Measurements from ENCODE around the gene ADAMTSL3.

Gene ADAMTSL3

DNA sequence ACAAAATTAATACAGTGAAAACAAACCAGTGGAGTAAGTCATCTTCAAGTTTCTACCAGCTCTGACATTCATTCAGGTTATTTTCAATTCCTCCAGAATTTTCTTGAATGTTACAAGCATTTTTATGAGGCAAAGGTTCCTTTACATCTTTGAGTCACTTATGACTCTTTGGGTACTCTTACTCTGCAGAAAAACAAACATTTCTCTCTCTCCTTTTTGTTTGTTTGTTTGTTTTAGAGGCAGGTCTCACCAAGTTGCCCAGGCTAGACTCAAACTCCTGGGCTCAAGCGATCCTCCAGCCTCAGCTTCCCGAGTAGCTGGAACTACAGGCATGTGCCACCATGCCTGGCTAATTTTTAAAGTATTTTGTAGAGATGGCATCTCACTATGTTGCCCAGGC lies 233.5 kb downstream of the ADAMTSL3 start:
- no peak for DNase-seq

DNA sequence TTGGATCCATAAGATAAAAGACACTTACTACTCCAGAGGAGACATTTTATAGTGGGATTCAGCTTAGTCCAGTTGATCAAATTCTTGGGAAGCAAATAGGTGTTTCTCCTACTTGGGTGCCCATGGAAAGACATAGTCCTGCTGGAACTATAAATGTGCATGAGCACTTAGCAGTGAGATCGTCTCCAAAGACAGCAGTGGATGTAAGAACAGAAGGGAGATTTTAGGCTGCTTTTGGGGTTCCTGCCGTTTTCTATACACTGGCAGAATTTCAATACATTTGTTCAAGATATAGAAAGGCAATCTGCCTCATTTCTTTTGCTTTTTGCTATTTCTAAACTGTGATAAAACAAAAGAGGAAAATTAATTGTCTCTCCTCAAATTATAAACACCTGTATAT lies 234.0 kb downstream of the ADAMTSL3 start:
- no peak for DNase-seq

DNA sequence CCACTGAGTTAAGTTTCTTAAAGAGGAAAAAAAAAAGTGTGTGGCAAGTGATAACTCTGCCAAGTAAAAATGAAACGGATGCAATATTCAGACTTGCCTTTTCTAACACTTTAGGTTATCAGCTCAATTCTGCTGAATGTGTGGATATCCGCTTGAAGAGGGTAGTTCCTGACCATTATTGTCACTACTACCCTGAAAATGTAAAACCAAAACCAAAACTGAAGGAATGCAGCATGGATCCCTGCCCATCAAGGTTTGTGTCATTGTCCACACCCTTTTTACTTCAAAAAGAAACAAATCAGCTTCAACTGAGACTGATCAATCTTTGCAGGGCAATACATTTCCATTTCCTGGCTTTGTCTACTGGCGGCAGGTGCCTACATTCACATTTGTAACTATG lies 236.1 kb downstream of the ADAMTSL3 start:
- no peak for DNase-seq

DNA sequence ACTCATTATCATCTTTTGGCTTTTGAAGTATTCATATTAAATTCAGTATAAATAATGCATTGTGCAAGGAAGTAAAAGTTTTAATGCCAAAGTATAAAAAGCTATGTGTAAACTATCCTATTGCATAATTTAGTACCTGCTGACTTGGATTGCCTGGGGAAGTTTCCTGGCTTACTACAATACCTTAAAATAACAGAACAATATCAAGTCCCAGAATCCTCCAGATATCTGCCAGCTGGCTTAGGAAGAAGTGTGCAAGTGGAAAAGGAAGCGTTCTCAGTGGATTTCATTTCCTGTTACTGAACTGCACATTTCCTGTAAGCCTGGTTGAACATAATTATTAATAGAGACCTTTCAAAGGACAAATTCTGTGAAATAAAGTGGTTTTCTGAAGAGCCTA lies 236.7 kb downstream of the ADAMTSL3 start:
- no peak for DNase-seq

DNA sequence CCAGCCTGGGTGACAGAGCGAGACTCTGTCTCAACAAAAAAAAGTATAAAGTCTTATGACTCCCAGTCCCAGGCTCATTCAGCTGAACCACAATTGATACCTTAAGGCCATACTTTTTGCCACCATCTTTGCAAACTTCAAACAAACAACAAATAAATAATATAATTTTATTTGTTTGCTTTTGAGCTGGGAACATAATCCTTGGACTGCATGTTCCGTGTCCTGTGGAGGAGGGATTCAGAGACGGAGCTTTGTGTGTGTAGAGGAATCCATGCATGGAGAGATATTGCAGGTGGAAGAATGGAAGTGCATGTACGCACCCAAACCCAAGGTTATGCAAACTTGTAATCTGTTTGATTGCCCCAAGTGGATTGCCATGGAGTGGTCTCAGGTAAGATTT lies 238.6 kb downstream of the ADAMTSL3 start:
- DNase-seq, result no peak

DNA sequence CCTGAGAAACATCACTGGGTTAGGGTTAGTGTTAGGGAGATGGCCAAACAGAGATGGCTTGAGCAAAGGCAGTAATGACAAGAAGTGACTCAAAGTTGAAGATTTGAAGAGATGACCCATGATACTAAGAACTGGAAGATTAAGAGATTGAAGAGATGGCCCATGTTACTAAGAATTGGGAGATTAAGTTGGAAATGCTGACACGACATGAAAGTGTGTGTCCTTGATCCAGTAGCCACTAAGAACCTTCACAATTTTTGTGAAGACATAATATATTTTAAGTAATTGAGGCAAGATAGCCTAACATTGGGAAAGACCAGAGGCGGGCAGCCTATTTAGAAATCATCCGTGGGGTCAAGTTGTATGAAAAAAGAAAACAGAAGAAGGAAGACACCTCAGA lies 239.4 kb downstream of the ADAMTSL3 start:
- DNase-seq, result no peak

DNA sequence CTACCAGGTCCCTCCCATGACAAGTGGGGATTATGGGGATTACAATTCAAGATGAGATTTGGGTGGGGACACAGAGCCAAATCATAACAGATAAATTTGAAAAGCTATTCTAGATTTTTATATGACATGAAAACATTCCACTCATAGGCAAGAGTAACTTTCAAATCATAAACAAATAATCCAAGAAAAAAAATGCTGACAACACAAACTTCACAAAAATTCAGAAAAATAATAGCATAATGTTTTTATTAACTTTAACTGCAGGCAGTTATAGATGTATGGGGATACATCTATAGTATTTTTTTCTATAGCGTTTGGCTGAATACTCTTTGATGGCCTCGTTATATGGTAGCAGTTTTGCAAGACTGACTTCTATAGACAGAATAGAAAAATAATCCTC lies 243.1 kb downstream of the ADAMTSL3 start:
- DNase-seq, result no peak

DNA sequence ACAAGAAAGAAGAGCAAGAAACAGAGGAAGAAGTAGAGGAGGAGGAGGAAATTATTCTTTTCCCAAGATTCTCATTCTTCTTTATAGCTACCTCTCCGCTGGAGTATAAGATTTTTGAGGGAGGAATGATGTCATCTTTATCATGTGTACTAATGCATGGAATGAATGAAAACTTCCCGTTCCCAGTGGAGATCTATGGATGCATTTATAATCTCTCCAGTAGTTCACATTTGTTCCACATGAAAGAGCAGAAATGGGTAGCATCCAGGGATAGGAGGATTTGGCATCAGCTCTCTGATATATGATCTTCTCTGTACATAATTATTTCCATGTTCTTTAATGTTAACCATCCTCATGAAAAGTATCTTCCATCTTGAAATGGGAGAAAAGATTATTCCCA lies 244.4 kb downstream of the ADAMTSL3 start:
- no peak for DNase-seq

DNA sequence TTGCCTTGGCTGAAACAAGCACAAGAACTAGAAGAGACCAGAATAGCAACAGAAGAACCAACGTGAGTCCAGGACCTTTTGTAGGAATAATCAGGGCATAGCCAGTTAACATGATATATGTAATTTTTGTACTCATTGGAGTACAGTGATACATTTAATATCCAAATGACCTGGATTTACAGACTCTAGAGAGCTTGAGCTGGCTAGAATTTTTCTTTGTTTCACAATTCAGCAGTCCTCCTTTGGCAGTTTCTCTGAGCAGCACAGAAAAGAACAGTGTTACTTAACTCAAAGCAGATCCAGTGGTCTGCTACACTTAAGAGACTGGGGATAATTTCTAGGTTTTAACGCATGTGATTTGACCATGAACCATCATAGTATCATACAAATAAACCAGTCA lies 245.7 kb downstream of the ADAMTSL3 start:
- no peak for DNase-seq

DNA sequence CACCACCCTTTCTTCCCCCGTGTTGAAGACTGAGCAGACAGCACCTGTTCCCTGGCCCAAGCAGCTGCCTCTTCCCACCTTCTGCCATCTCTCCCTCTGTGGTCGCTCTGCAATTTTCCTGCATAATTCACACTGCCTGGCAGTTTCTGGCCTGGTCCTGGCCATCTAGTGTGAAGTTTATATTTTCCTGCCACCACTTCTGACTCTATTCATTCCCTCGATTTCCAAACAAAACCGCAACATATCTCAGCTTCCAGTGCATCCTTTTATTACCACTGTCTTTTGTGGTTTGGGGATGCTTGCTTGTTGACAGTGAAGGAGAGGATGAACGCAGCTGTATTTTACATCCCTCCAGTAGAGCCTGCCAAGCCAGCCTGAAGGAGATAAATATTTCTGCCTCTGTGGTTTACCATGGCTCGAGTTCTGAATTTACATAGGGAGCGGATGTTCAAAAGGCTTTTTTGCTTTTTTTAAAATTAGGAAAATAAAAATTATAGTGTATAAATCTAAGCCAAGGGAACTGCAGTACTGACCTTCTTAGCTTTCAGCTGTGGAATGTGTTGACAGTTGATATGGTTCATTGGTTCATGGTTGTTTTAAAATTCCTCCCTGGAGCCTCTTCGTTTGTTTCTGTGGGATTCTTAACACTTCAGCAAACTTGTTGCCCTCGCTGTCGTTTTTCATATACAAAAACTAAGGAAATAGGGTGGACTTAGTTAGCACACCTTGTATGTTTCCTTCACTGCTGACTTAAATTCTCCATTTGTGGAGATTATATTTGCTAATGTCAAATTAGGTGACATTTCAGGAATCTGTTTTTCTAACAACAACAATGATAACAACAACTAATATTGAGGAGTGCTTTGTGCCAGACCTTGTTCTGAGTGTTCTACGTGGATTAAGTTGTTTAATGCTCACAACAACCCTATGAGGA lies 250.5 kb downstream of the ADAMTSL3 start:
- no peak for DNase-seq

DNA sequence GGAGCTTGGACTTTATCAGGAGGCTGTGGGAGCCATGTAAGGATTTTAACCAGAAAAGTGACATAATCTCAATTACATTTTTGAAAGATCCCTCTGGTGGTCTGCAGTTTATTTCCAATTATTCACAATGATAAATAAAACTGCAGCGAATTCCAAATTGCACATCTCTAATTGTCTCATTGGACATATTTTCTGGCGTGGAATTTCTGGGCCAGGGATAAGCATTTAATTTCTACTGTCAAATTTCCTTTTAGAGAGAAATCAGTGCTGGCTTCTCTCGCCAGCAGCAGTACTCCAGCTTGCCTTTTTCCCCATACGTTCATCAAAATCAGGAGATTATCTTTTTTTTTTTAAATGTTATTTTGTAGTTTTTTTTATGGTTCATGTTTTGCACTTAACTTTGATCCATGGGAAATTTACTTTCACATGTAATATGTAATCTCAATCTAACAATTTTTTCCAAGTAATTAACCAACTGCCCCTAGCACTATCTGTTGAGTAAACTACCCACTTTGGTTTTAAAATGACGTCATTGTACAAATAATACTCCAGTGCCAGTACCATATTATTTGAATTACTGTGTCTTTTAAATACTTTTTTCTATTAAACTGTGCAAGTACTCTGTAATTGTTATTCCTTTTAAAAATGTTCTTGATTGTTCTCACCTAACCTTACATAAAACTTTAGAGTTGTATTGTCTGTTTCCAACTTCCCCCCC lies 251.8 kb downstream of the ADAMTSL3 start:
- DNase-seq, result no peak

DNA sequence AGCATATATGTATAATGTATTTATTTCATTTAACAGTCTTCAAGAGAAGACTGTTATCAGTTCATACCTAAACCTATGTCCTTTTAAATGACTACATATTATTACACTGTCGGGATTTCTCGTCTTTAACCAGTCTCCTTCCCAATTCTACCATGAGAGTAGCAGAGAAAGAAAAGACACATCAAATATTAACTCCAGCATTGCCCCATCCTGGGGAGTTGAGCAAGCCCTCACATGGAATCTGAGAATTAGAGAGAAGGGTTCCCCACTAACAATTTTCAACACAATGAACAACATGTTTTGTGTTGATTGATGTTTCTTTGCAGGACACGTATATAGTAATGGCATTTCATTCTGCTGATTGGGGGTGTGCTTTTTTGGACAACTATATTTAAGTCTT lies 257.4 kb downstream of the ADAMTSL3 start:
- DNase-seq, result no peak

DNA sequence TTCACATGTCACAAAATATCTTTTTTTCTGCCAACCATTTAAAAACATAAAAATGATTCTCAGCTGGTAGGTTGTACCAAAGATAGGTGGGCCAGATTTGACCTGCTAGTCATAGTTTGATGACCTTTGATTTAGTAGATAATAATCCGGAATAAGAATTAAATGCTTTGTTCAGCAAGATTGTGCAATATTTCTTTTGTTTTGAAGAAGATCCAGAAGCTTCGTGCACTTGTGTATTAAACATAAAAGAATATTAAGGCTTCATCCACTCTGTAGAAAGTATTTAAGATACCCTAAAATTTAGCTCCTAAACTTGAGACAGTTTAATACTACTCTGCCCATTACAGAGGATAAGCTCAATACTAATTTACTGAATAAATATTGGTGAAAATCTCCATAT lies 258.4 kb downstream of the ADAMTSL3 start:
- DNase-seq, result no peak

DNA sequence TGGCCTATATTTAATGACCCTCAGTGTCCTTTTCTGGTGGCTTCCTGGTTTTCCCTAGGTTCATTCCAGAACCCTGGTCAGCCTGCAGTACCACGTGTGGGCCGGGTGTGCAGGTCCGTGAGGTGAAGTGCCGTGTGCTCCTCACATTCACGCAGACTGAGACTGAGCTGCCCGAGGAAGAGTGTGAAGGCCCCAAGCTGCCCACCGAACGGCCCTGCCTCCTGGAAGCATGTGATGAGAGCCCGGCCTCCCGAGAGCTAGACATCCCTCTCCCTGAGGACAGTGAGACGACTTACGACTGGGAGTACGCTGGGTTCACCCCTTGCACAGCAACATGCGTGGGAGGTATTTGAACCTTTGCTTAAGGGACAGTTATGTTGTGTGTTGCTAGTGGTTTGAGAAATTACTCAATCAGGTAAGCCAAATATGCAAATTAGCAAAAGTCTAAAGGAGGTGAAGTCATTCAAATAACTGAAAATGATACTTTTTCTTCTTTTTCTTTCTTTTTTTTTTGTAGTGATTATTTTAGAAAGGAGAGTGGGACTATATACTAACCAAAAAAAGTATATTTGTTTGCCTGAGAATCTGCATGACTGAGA lies 259.2 kb downstream of the ADAMTSL3 start:
- DNase-seq, result no peak

DNA sequence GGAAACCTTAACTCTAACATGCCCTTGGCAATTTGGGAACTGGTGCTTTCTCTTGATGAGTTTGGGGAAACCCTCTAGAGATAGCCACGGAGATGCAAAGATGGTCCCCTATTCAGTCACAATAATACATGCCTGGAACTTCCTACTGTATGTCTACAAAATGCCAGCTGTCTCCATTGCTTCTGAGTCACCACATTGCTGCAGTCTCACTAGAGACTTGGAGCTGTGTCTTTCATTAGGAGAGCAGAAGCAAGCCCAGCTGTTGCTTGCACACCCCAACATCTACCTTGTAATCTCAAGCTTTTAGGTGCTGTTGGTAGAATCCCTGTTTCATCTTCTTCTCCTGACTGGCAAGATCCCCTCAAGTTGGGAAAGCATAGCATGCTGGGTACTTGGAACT lies 261.0 kb downstream of the ADAMTSL3 start:
- no peak for DNase-seq

DNA sequence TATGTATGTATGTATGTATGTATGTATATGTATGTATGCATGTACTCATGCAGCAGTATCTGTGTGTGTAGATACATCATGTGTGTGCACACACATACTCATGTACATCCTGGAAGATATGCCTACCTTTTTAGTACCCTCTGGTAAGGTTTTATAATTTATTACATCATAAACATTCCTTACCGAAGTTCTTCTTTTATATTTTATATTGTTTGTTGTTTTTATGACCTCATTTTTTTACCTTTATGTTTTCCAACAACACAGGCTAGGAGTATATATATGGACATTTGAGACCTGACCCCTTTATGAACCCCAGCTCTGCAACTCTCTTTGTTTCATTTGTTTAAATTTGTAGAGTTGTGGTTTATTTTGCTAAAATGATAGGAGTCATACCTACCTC lies 263.5 kb downstream of the ADAMTSL3 start:
- DNase-seq, result no peak

DNA sequence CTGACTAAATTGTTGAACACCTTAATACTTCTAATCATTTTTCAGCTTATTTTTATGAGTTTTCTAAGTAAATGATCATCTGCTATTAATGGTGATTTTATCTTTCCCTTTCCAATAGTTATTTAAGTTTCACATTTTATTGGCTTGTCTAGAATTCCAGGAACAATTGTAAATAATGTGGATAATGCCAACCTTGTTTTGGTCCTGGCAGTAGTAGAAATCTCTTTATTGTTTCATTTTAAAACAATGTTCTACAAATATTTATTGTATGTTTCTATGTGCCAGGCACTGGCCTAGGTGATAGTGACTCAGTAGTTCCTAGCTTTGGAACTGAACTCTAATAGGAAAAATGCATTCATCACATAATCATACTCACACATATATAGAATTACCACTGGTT lies 264.1 kb downstream of the ADAMTSL3 start:
- no peak for DNase-seq

DNA sequence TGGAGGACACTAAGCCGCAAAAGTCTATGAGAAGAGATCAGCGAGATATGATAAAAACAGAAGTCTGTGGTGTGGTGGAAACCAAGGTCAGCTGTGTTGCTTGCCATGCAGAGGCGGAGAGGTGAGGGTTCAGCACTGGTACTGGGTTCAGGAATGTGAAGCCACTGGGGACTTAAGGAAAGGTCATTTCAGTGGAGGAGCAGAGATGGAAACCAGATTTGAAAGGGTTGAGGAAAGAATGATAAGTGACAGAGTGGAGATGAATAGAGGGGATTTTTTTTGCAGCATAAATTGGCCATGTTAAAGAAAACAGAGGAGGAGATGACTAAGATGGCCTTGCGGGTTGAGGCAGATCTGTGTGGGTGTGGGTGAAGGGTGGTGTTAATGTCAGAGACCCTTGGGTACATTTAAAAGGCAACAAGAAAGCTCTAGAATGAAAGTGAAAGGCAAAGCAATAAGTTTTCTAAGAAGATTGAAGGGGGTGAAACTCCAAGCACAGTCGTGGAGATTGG lies 265.5 kb downstream of the ADAMTSL3 start:
- DNase-seq, result no peak

DNA sequence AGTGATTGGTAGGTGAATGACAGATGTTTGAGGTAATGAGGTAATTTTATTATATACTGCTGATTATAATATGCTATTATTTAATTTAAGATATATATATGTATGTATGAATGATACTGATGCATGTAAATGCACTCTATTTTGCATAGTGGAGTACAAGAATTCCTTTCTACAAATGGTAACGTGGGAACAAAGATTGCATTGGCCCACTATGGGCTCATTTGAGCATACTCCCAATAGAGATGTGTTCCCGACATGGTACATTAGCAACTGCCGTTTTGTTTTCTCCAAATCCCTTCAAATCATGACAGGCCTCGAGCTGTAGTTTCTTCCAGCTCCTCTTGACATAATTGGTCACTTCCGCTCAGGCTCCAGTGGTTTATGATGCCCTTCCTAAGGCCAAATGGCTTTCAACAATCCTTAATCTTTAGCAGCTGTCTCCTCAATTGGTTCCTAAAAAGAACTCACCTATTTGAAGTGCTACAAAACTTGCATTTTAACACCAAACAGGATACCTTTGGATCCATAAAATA lies 266.1 kb downstream of the ADAMTSL3 start:
- DNase-seq, result no peak

DNA sequence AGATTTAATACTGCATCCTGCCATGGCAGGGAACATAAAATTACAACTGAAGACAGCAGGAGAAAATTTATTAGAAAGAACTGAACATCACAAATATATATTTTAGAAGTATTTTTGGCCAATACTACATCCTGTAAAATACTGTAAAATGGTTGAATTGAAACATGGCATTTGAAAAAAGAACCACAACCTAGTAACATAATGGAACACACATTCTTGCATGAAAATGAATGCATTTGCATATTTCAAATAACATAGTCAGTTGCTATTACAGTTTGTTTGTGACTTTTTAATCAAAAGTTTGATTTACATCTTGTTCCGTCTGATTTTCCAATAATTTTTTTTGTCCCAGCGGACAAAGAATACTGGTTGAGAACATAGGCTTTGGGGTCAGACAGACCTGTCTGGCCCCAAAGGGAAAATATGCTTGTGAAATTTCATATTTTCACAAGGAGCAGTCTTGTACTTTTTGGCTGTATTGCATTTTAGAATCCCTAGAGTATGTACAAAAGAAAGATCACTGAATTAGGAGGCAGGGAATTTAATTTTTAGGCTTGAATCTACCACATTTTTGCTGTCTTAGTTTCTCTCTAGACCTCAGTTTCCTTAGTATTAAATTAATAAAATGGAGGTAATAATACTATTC lies 268.8 kb downstream of the ADAMTSL3 start:
- DNase-seq, result no peak

DNA sequence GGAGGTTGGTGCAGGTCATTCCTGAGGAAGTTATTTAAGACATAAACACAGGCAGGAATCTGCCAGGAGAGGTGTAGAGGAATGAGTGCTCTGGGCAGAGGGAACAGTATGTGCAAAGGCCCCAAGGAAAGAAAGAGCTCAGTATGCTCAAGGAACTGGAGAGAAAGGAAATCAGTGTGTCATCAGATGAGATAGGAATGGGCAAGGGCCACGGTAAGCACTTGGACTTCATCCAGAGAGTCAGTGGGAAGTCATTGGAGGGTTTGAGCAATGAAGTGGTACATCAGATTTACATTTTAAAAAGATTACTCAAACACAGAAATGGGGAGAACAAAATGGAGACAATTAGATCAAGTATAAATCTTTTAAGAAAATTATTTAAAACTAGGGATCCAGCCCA lies 272.2 kb downstream of the ADAMTSL3 start:
- no peak for DNase-seq

DNA sequence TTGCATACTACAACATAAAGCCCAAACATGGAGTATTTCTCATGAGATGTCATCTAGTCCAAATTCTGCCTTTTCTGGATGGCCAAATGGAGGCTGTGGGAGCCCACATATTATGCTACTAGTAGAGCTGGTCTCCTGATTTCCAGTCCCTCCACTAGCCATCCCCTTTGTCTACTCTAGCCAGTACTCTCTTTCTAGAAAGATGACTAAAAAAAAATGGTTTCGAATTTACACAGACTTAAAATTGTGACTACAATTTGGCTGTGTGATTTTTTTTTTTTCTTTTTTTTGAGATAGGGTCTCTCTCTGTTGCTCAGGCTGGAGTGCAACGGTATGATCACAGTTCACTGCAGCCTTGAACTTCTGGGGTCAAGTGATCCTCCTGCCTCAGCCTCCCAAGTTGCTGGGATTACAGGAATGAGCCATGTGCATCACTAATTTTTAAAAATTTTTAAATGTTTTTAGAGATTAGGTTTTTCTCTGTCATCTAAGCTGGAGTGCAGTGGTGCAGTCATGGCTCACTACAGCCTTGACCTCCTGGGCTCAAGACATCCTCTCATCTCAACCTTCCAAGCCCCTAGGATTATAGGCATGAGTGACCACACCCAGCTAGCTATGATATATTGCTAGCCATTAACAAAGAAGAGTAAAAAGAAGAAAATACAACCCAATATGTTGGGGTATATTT lies 273.9 kb downstream of the ADAMTSL3 start:
- DNase-seq, result no peak

Measured in Kasumi-1 (cell line).